Umbilical cord (tissue), 2 donors: ENCODE data around the gene SDF2L1. TPM values are rescaled to one million over a fixed set of nuclear protein-coding genes. Genes with fewer than 3 reads are reported as not detected.
"Not testable (repeated sequence)": the region's sequence is repeated elsewhere in the genome, so short reads cannot be mapped to it uniquely, and the experiment has no call there.

Experiments
- DNase-seq: peaks from one replicate; pipeline ENCODE4 v3.0.0-alpha.2; 2015; ENCODE audit warnings: low spot score
- total RNA-seq: library from RNA; depleted of rRNA; stranded (reverse); fragments of >200 nt; gene quantifications from one replicate; pipeline ENCODE4 v1.2.3, GENCODE V29; 2014; ENCODE audit warnings: low replicate concordance; ENCODE audit not compliant: insufficient read depth

The SDF2L1 gene
- total RNA-seq, 1 donor from 2014 or later: 6.7 TPM

DNA sequence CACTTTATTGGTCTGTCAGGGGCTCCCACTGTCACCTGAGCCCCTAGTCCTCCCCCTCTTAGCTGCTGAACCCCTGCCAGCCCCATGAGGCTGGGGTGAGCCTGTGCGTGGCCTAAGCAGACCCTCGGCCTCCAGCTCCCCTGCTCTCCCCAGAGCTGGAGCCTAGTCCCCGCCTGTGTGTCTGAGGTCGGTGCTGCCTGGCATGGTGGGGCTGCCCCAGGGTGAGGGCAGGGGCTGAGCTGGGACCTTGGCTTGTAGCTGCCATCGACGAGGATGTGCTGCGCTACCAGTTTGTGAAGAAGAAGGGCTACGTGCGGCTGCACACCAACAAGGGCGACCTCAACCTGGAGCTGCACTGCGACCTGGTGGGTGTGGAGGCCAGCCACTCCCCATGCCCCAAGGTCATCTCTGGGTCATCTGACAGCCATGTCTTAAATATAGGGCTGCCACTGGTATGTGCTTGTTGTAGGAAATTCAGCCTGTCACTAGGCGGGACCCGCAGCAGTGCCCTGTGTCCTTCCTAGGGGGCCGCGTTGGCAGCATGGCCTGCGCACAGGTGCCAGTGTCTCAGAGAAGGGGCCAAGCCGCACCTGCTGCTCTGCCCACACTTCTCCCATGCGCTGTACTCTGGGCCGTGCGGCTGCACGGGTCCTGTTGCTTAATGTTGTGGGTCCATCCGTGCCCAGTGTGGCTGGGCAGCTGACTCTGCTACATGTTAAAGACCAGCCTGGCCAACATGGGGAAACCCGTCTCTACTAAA, 44.7 kb downstream of the SDF2L1 start:
- DNase-seq: no peak

DNA sequence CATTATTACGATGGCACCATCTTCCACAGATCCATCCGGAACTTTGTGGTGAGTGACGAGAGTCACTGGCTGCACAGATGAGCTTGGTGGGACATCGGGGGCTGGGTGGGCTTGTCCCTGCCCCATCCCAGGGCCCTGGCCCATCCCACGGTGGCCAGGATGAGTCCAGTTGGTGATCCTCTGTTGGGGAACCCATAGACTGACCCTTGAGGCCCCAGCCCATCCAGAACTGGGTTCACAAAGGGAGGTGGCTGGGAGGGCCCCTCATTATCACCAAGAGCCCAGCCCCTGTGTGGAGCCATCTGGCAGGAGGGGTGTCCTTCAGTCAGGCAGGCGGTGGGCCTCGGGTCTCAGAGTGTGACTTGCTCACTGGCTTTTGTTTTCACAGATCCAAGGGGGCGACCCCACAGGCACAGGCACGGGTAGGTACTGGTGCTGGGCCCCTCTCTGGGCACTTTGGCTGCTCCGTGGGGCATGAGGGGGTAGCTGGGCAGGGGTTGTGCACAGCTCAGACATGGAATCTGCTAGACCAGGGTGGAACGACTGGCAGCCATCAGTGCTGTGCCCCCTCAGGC, 45.7 kb downstream of the SDF2L1 start:
- no peak for DNase-seq

DNA sequence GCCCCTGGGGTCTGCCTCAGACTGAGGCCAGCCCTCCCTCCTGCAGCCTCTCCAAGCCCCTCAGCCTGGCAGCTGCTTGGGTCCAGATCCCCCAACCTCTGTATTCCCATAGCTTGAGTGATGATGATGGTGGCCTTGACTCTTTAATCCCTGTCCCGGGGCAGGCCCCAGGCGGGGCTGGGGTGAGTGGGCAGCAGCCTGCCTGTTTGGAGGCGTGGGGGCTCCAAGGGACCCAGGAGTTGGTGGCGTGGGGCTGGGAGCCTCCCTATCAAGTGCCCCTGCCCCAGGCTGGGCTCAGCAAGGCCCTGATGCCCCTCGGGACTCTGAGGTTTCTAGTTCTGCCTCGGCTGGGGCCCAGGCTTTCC, 46.2 kb downstream of the SDF2L1 start:
- no peak for DNase-seq

DNA sequence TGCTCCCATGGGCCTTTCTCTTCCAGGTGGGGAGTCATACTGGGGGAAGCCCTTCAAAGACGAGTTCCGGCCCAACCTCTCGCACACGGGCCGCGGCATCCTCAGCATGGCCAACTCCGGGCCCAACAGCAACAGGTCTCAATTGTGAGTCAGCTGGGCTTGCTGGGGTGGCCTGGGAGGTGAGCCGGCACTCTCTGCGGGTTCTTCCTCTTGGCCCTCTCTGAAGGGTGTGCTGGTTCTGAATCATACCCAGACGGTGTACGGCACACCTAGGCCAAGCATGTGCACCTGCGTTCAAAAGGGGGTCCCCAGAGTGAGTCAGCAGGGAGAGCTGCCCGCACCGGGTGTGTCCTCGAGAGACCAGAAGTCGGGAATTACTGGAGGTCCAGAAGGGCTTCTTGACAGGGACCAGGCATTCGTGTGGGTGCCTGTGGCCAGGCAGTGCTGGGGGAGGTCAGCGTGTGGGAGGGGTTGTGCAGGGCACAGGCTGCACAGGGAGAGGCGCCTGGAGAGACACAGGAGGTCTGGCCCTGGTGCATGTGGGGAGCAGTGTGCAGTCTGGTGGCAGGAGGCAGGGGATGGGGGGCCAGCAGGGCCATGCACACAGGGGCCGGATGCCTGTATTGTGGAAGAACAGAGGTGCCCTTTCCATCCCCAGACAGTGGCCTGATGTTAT, 46.7 kb downstream of the SDF2L1 start:
- DNase-seq: no peak

DNA sequence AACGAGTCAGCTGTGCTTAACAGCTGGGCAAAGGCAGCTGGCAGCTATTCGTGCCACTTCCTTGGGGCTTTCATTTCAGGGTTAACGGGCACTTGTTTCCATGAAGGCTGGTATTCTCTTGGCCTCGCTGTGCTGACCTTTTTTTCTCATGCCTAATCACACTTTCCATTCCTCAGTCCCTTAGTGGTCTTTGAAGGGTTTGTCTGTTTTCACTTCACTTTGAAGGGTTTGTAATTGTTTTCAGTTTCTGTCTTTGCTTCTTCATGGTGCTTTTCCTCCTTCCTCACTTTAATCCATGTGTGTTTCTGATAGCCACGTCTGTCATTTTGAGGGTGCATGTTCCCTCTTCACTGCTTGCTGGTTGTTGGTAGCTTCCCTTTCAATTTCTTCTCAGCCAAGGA, 48.3 kb downstream of the SDF2L1 start:
- no peak for DNase-seq

DNA sequence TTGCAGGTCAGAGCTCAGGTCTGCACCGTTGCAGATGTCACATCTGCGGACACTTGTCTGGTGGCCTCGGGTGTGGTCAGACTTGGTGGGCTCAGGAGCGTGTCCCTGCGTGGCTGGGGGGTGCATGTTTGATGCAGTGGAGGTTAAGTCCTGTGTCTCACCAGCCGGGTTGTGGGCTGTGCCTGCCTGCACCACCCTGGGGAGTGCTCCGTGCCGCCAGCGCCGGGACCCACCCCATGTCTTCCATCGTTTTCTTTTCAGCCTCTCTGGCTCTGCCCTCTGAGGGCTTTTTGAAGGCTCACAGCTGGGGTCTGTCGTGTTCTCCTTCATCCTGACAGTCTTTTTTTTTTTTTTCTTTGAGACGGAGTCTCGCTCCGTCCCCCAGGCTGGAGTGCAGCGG, 49.7 kb downstream of the SDF2L1 start:
- no peak for DNase-seq

DNA sequence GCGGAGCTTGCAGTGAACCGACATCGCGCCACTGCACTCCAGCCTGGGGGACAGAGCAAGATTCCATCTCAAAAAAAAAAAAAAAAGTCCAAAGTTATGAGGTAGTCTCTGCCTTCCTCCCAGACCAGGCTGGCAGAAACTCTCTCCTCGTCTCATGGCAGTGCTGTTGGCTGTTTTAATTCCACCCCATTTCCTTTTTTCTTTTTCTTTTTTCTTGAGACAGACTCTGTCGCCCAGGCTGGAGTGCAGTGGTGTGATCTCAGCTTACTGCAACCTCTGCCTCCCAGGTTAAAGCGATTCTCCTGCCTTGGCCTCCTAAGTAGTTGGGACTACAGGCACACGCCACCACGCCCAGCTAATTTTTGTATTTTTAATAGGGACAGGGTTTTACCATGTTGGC, 50.8 kb downstream of the SDF2L1 start:
- not testable (repeated sequence) for DNase-seq

DNA sequence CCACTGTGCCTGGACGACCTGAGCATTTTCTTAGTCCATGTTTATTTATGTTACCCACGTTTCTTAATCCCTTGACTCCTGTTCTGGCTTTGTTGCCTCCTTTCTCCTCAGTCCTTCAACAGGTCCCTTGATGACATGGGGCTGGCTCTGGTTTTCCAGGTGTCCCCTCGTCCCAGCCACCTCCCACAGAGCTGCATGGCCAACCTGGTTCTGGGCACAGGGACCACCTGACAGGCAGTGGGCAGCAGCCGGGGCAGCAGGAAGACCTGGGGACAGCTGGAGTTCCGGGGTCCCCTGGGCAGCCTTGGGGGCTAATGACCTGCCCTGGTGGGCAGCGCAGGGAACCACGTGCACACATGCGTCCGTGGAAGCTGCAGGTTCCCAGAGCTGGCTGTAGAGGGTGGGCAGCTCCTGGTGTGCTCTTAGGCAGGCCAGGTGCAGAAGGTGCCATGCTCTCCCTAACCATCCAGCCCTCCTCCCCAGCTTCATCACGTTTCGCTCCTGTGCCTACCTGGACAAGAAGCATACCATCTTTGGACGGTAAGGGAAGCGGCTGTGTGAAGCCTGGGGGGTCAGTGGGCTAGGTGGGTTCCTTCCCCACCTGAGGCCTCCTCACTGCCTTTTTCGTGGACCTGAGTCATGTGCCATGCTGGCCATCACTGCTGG, 51.4 kb downstream of the SDF2L1 start:
- no peak for DNase-seq

Other genes with a start within 250 kb of the SDF2L1 start
- gene HIC2, start 224.9 kb upstream of the SDF2L1 start, total RNA-seq: 7.7 TPM
- 8.9 TPM for gene TMEM191C, start 174.9 kb upstream of the SDF2L1 start, total RNA-seq
- not detected for gene RIMBP3C, start 90.8 kb upstream of the SDF2L1 start, total RNA-seq
- gene UBE2L3, start 74.6 kb upstream of the SDF2L1 start, total RNA-seq: 20.9 TPM
- gene YDJC, start 12.3 kb upstream of the SDF2L1 start, total RNA-seq: not detected
- not detected for gene CCDC116, start 9.5 kb upstream of the SDF2L1 start, total RNA-seq
- 35.6 TPM for gene PPIL2, start 23.7 kb downstream of the SDF2L1 start, total RNA-seq
- gene YPEL1, start 93.5 kb downstream of the SDF2L1 start, total RNA-seq: 9.6 TPM
- gene MAPK1, start 225.3 kb downstream of the SDF2L1 start, total RNA-seq: 47.9 TPM